ENCODE measurements around the gene ARL5C. TPM values are rescaled to one million over a fixed set of nuclear protein-coding genes. Genes with fewer than 3 reads are reported as not detected.

The ARL5C gene
- total RNA-seq, 1 experiment from 2014 or later, result not detected

DNA sequence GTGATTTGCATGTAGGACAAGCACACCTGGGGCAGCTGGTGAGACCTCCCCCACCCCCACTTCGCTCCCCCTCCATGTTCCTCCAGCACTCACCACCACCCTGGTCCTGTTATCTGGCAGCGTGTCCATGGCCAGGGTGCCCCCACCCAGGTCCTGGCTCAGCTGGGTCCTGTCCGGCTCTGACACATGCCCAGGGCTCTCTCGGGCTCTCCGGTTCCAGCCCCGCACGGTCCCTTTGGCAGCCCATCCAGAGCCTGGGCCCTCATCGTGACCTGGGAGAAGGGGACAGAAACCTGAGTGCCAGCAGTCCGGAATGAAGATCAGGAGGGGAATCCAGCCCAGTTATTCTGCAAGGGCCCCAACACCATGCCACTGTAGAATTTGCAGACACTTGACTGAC is 26.4 kb downstream of the ARL5C start:
- no peaks in the 10 kb centered on the region for H3K36me3 ChIP-seq (ENCODE audit: low read depth)
- no peaks in the 10 kb centered on the region for H3K9me2 ChIP-seq (ENCODE audit: insufficient read depth)
- no peak overlapping the region for H2AFZ ChIP-seq
- no peak overlapping the region for H3K4me3 ChIP-seq
- H3K79me2 ChIP-seq (ENCODE audit: low read depth), result no peaks in the 10 kb centered on the region
- no peaks in the 10 kb centered on the region for H3K27me3 ChIP-seq (ENCODE audit: insufficient read depth, low read depth)
- intact Hi-C loops (cut with micrococcal nuclease; ENCODE audit: unreplicated experiment), result no loop called here
- DNase-seq, result no peak
- TF ChIP-seq, protein P1, sequence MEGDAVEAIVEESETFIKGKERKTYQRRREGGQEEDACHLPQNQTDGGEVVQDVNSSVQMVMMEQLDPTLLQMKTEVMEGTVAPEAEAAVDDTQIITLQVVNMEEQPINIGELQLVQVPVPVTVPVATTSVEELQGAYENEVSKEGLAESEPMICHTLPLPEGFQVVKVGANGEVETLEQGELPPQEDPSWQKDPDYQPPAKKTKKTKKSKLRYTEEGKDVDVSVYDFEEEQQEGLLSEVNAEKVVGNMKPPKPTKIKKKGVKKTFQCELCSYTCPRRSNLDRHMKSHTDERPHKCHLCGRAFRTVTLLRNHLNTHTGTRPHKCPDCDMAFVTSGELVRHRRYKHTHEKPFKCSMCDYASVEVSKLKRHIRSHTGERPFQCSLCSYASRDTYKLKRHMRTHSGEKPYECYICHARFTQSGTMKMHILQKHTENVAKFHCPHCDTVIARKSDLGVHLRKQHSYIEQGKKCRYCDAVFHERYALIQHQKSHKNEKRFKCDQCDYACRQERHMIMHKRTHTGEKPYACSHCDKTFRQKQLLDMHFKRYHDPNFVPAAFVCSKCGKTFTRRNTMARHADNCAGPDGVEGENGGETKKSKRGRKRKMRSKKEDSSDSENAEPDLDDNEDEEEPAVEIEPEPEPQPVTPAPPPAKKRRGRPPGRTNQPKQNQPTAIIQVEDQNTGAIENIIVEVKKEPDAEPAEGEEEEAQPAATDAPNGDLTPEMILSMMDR (conservative IDR thresholded peaks at IDR 0.05), result no peak
- TF ChIP-seq EZH2 (IDR thresholded peaks at IDR 0.05; ENCODE audit: low read depth), result no peak
- H3K9me3 ChIP-seq (ENCODE audit: insufficient read depth, low read depth), result no peaks in the 10 kb centered on the region
- ChIA-PET POLR2A (ENCODE audit: unreplicated experiment) (no interaction called here), CTCF (no interaction called here)
- H3K4me2 ChIP-seq, result peak overlapping the region; percentile 59
- peaks cover 27% of the 10 kb centered on the region; the same call in 1 of the 2 replicates for H3F3A ChIP-seq (ENCODE audit: insufficient read depth, low read depth)
- H3K27ac ChIP-seq, result no peak overlapping the region
- no TSS peak for BruUV-seq (replicated peaks)
- peaks cover 19% of the 10 kb centered on the region for H3K4me1 ChIP-seq (replicated peaks; ENCODE audit: insufficient read depth)
- no peaks in the 10 kb centered on the region for H4K20me1 ChIP-seq (ENCODE audit: insufficient read depth)

DNA sequence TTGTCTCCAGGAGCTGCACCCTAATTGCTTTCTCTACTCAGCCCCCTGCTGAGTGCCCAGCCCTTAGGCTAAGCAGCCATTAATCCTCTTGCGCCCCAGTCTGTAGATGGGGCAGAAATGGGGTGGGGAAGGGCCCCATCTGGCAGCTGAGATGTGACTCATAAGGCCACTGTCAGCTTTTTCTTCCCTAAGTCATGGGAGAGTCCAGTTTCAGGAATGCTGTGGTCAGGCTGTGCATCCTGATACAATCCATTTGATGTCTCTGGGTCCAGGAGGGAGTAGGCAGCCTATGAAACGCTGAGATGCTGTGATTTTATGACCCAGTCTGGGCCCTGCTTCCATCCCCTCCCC is 26.8 kb downstream of the ARL5C start:
- Histone ChIP-seq H4K20me1 (ENCODE audit: insufficient read depth) (no peaks in the 10 kb centered on the region), H3K27ac (peak overlapping the region; percentile 30), H3F3A (ENCODE audit: insufficient read depth, low read depth) (peaks cover 27% of the 10 kb centered on the region; the same call in 1 of the 2 replicates), H3K9me2 (ENCODE audit: insufficient read depth) (no peaks in the 10 kb centered on the region), H3K4me2 (peak overlapping the region; percentile 59), H3K79me2 (ENCODE audit: low read depth) (no peaks in the 10 kb centered on the region), H3K27me3 (ENCODE audit: insufficient read depth, low read depth) (no peaks in the 10 kb centered on the region), H2AFZ (no peak overlapping the region), H3K36me3 (ENCODE audit: low read depth) (no peaks in the 10 kb centered on the region), H3K4me3 (no peak overlapping the region), H3K9me3 (ENCODE audit: insufficient read depth, low read depth) (no peaks in the 10 kb centered on the region), H3K4me1 (replicated peaks; ENCODE audit: insufficient read depth) (peaks cover 19% of the 10 kb centered on the region)
- ChIA-PET CTCF (no interaction called here), POLR2A (ENCODE audit: unreplicated experiment) (interaction anchor here (0.5 kb wide), 1 partner anchor 61 kb away, joined by 22 read pairs; the partner anchor contains the start of gene RPL19)
- TF ChIP-seq, protein P1 (conservative IDR thresholded peaks at IDR 0.05), result no peak
- no peak for TF ChIP-seq EZH2 (IDR thresholded peaks at IDR 0.05; ENCODE audit: low read depth)
- intact Hi-C loops (cut with micrococcal nuclease; ENCODE audit: unreplicated experiment), result no loop called here
- peak; percentile 86 to 89 for DNase-seq
- BruUV-seq (replicated peaks), result no TSS peak

DNA sequence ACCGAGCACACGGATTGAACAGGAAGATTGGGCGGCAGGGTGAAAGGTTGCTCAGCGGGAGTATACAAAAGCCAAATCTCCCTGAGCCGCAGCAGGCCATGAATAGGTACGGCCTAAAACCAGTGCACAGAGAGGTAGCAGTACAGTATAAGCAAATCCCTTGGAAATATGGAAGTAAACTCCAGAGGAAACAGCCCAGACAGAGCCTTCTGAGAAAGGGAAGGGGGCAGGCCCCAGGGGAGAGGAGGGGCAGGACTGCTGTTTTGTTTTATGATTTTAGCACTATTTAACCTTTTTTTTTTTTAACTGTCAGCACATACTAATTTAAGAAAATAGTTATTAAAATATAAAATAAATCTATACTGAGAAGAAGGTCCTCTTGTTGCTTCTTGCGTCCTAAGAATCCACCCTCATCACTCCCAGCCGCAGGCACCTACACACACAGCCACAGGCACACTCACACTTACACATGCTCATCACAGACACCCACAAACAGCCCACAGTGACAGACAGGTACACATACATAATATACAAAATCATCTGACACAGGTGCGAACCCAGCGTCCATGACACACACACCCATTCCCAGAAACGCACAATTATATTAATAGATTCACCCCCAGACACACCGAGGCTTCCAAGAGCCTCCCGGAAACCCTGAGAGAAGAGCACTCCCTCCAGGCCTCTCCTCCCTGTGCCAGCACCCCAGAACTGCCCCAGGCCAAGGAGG is 27.4 kb downstream of the ARL5C start:
- peak overlapping the region; percentile 30 for H3K27ac ChIP-seq
- H3K4me1 ChIP-seq (replicated peaks; ENCODE audit: insufficient read depth), result peaks cover 19% of the 10 kb centered on the region
- H3K9me2 ChIP-seq (ENCODE audit: insufficient read depth), result no peaks in the 10 kb centered on the region
- TF ChIP-seq EZH2 (IDR thresholded peaks at IDR 0.05; ENCODE audit: low read depth), result no peak
- TF ChIP-seq, protein P1 (conservative IDR thresholded peaks at IDR 0.05), result no peak
- no peaks in the 10 kb centered on the region for H3K27me3 ChIP-seq (ENCODE audit: insufficient read depth, low read depth)
- H3K9me3 ChIP-seq (ENCODE audit: insufficient read depth, low read depth), result no peaks in the 10 kb centered on the region
- ChIA-PET POLR2A (ENCODE audit: unreplicated experiment) (interaction anchor here (0.5 kb wide), 1 partner anchor 61 kb away, joined by 22 read pairs; the partner anchor contains the start of gene RPL19), CTCF (no interaction called here)
- no peak for DNase-seq
- intact Hi-C loops (cut with micrococcal nuclease; ENCODE audit: unreplicated experiment), result no loop called here
- H3K4me2 ChIP-seq, result peak overlapping the region; percentile 59
- no peaks in the 10 kb centered on the region for H3K36me3 ChIP-seq (ENCODE audit: low read depth)
- H3K79me2 ChIP-seq (ENCODE audit: low read depth), result no peaks in the 10 kb centered on the region
- no peak overlapping the region for H3K4me3 ChIP-seq
- H3F3A ChIP-seq (ENCODE audit: insufficient read depth, low read depth), result peaks cover 27% of the 10 kb centered on the region; the same call in 1 of the 2 replicates
- no TSS peak for BruUV-seq (replicated peaks)
- no peak overlapping the region for H2AFZ ChIP-seq
- no peaks in the 10 kb centered on the region for H4K20me1 ChIP-seq (ENCODE audit: insufficient read depth)

Measured in PC-9 (cell line).